ENCODE measurements around the gene PRM1. TPM values are rescaled to one million over a fixed set of nuclear protein-coding genes. Genes with fewer than 3 reads are reported as not detected.
A peak's percentile ranks its signal among the peaks of the same experiment; 100 is the strongest.

PRM1 gene
- total and polyA plus RNA-seq, 2 of the 4 experiments (the other 2 are of a cell fraction) = not detected

DNA sequence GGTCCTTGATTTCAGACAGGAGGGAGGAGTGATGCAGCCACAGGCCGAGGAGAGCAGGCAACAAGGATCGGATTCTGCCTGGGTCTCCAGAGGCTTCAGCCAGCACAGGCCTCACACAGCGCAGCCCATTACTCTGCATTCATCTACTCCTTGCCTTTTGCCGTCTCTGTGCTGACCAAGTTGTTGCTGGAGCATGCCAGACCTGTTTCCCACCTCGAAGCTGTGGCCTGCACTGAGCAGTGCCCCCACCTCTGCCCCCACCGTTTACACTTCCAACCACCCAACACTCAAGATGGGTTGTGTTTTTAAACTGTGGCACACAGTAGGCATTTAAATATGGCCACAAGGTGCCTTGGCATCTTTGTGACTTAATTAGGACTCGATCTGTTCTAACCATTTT is 6.2 kb downstream of the PRM1 start:
- H4K20me1 ChIP-seq (ENCODE audit: insufficient read depth, low read length) = no peaks in the 10 kb centered on the region
- no peak overlapping the region for H4K5ac ChIP-seq (ENCODE audit: low read depth, low read length)
- no peak overlapping the region for H3K56ac ChIP-seq (ENCODE audit: extremely low read depth, insufficient read depth, low read length)
- no peak overlapping the region for H3K9ac ChIP-seq (ENCODE audit: low read depth, low read length)
- in situ Hi-C loops (cut with MboI; ENCODE audit: low sequenced_read_pairs) (no loop called here), dilution Hi-C loops (cut with HindIII; ENCODE audit: low sequenced_read_pairs, unreplicated experiment) (no loop called here), intact Hi-C loops (cut with micrococcal nuclease) (no loop called here)
- no peak overlapping the region for H3K14ac ChIP-seq (replicated peaks; ENCODE audit: low read depth, low read length)
- H3K9me3 ChIP-seq (ENCODE audit: control insufficient read depth, insufficient read depth, low read length) = peaks cover 7% of the 10 kb centered on the region
- H2BK5ac ChIP-seq (ENCODE audit: low read depth, low read length, poor library complexity, severe bottlenecking) = no peak overlapping the region
- H3K4me2 ChIP-seq (ENCODE audit: low read depth, low read length) = no peak overlapping the region
- H3K36me3 ChIP-seq (ENCODE audit: control insufficient read depth, insufficient read depth, low read length) = no peaks in the 10 kb centered on the region
- no peak overlapping the region for H2AK9ac ChIP-seq (replicated peaks; ENCODE audit: low read depth, low read length, poor library complexity)
- CTCF ChIA-PET = no interaction called here
- H3K4me3 ChIP-seq (ENCODE audit: insufficient read depth, low read depth, low read length) = no peak overlapping the region
- no peak overlapping the region for H3K23ac ChIP-seq (ENCODE audit: low read depth, low read length)
- TF ChIP-seq SMC3 (IDR thresholded peaks at IDR 0.05; ENCODE audit: low read depth, low read length) = no peak
- no peak for TF ChIP-seq NFE2L2 (IDR thresholded peaks at IDR 0.05; ENCODE audit: low read depth, low read length)
- no peak overlapping the region for H2BK20ac ChIP-seq (ENCODE audit: low read depth, low read length)
- H2AFZ ChIP-seq (replicated peaks; ENCODE audit: low read length, poor library complexity) = no peak overlapping the region
- POLR2A ChIA-PET (ENCODE audit: unreplicated experiment) = interaction anchor here (1.8 kb wide), 1 partner anchor 19 kb away, joined by 18 read pairs; the partner anchor contains the start of gene SOCS1
- H4K91ac ChIP-seq (ENCODE audit: insufficient read depth, low read depth, low read length) = no peak overlapping the region
- H2BK15ac ChIP-seq (ENCODE audit: low read depth, low read length) = no peak overlapping the region
- DNase-seq = no peak
- peaks cover 11% of the 10 kb centered on the region for H3K27me3 ChIP-seq (ENCODE audit: control insufficient read depth, insufficient read depth, low read length)
- H3K18ac ChIP-seq (ENCODE audit: low read depth, low read length) = no peak overlapping the region
- no peak overlapping the region for H3K4ac ChIP-seq (ENCODE audit: low read depth, low read length)
- H2BK120ac ChIP-seq (ENCODE audit: low read depth, low read length) = no peak overlapping the region
- BruUV-seq (replicated peaks) = no TSS peak
- ATAC-seq (ENCODE audit: low read depth) = no peak
- no peak overlapping the region for H3K27ac ChIP-seq (ENCODE audit: insufficient read depth, low read length)
- peaks cover 7% of the 10 kb centered on the region; the same call in 1 of the 2 replicates for H3K4me1 ChIP-seq (ENCODE audit: control insufficient read depth, insufficient read depth, low read length)
- WGBS, 2 experiments (ENCODE audit: extremely low coverage in 2 of 2, insufficient read length in 1 of 2) = 88% methylated on average over 1 of the region's 7 CpGs; no CpG with 5 or more reads in 1 of the 2 experiments
- H2AK5ac ChIP-seq (ENCODE audit: low read depth, low read length) = 0 out of 2 replicates have a peak overlapping the region, but pooled peaks have one; percentile 4
- no peaks in the 10 kb centered on the region for H3K9me1 ChIP-seq (ENCODE audit: insufficient read depth, low read length)
- H4K8ac ChIP-seq (ENCODE audit: low read depth in 2 of 2, low read length in 2 of 2) = no peak overlapping the region
- no peaks in the 10 kb centered on the region for H3K79me1 ChIP-seq (ENCODE audit: low read depth in 1 of 2, low read length in 2 of 2)
